Esophagus squamous epithelium (tissue), 4 donors: ENCODE measurements around the gene TMC6.

ENCODE experiments used
- CTCF ChIP-seq, 6 experiments: fragments of 450-650 bp in 4 of 6; fragments of 200-600 bp in 2 of 6; sonication (generic) in 2 of 6; IDR thresholded peaks; one replicate each; pipeline ENCODE4 v1.5.1; 2016 to 2019; ENCODE audit warnings: antibody characterized with exemption in 6 of 6, mild to moderate bottlenecking in 4 of 6, moderate library complexity in 4 of 6
- POLR2A ChIP-seq, 4 donors: fragments of 450-650 bp; IDR thresholded peaks; one replicate each; pipeline ENCODE4 v1.6.1; 2017; ENCODE audit warnings: antibody characterized with exemption in 4 of 4, mild to moderate bottlenecking in 4 of 4, moderate library complexity in 3 of 4

GRCh38 chr17:78151514-78152008, 23.0 kb upstream of the TMC6 start:
- no peak for TF ChIP-seq CTCF (IDR thresholded peaks at IDR 0.05)
- TF ChIP-seq POLR2A (IDR thresholded peaks at IDR 0.05): no peak
